ENCODE results near the gene FAM78B. TPM values are rescaled to one million over a fixed set of nuclear protein-coding genes. Genes with fewer than 3 reads are reported as not detected.

FAM78B gene
- total RNA-seq, 4 donors from 2014 or later, result 0.21 to 3.3 (median 0.26) TPM; not detected in 1

DNA sequence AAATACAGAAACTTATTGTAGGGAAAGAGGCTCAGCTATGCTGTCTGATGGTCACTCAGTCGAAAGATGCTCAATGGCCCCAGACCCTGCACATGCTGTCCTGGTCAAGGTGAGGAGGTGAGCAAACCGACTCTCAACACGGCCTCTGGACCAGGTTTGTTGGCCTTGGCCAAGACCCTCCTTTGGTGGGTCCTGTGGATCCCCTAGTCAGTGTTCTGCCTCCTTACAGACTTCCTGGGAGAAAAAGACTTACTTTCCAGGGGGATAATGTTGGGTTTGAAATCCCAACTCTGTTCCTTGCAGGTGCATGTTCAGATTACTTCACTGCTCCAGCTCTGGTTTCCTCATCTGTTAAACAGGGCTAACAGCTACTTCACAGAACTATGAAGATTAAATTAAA, 53.8 kb downstream of the FAM78B start:
- no peak overlapping the region for H3K4me3 ChIP-seq
- no peak for DNase-seq
- H3K9me3 ChIP-seq, result no peaks in the 10 kb centered on the region

DNA sequence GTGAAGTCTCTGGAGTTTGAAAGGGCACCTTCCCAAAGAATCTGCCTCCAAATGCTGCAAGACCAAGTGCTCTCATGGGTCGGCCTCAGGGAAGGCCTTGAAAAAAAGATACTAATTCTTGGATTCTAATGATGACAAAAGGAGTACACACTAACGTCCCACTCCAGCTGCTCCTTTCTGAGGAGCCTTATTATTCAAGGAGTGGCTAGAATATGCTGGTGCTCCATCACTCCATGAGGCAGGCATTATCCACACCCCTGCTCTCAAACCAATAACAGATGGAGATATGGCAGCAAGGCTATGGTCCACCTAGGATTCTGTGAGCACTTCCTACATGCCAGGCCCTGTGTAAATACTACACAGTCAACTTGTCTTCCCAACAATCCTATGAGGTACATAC, 54.4 kb downstream of the FAM78B start:
- no peak for DNase-seq
- intact Hi-C loops (cut with DNase I; ENCODE audit: low total_unique reads), result no loop called here
- Histone ChIP-seq H3K4me1 (no peaks in the 10 kb centered on the region), H3K27ac (no peak overlapping the region), H3K36me3 (no peaks in the 10 kb centered on the region), H3K4me3 (no peak overlapping the region), H3K9me3 (no peaks in the 10 kb centered on the region), H3K27me3 (no peaks in the 10 kb centered on the region)
- TF ChIP-seq, protein P1, sequence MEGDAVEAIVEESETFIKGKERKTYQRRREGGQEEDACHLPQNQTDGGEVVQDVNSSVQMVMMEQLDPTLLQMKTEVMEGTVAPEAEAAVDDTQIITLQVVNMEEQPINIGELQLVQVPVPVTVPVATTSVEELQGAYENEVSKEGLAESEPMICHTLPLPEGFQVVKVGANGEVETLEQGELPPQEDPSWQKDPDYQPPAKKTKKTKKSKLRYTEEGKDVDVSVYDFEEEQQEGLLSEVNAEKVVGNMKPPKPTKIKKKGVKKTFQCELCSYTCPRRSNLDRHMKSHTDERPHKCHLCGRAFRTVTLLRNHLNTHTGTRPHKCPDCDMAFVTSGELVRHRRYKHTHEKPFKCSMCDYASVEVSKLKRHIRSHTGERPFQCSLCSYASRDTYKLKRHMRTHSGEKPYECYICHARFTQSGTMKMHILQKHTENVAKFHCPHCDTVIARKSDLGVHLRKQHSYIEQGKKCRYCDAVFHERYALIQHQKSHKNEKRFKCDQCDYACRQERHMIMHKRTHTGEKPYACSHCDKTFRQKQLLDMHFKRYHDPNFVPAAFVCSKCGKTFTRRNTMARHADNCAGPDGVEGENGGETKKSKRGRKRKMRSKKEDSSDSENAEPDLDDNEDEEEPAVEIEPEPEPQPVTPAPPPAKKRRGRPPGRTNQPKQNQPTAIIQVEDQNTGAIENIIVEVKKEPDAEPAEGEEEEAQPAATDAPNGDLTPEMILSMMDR (IDR thresholded peaks at IDR 0.05), result no peak
- no peak for TF ChIP-seq POLR2A (IDR thresholded peaks at IDR 0.05)

More for the DNA sequence above, 53.8 kb downstream of the FAM78B start:
- no peaks in the 10 kb centered on the region for H3K27me3 ChIP-seq
- no peaks in the 10 kb centered on the region for H3K4me1 ChIP-seq
- intact Hi-C loops (cut with DNase I; ENCODE audit: low total_unique reads), result no loop called here
- no peak for TF ChIP-seq POLR2A (IDR thresholded peaks at IDR 0.05)
- TF ChIP-seq, protein P1 (IDR thresholded peaks at IDR 0.05), result no peak
- no peaks in the 10 kb centered on the region for H3K36me3 ChIP-seq
- no peak overlapping the region for H3K27ac ChIP-seq

DNA sequence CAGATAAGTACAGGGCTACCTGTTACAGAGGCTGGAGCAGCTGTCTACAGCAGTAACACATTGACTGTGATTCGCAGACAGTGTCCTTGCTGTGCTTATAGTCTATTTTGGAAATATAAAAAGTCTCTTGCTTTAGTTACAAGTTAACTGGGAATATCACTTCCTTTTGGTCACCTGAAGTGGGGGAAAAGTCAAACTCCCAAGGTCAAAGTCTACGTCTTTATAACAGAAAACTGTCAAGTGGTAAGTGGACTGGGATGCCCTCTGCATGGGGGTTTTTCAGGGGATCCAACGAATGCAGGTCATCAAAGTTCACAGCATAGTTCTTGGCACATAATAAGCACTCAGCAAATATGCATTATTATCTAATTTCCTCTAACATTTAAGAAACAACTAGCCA, 55.4 kb downstream of the FAM78B start:
- intact Hi-C loops (cut with DNase I; ENCODE audit: low total_unique reads), result no loop called here
- no peak for TF ChIP-seq POLR2A (IDR thresholded peaks at IDR 0.05)
- TF ChIP-seq, protein P1 (IDR thresholded peaks at IDR 0.05), result no peak
- no peak overlapping the region for H3K27ac ChIP-seq

DNA sequence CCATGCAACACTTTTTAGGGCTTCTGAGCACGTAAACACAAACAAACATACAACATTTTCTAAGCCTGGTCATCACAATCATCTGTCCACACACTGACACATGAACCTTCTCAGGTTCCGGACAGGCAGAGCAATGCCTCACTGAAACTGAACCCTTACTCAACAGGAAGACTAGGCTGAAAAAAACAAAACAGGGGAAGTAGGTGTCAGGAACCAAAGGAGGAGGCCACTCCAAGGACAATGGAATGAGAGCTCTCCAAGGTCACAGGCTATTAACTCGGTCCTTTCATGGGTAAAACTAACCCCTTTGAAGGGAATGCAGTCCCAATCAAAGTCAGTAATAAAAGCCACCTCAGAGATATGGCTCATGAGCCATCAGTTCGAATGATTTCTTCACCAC, 76.6 kb downstream of the FAM78B start:
- no peak overlapping the region for H3K27ac ChIP-seq
- no peak overlapping the region for H3K4me3 ChIP-seq
- no peaks in the 10 kb centered on the region for H3K27me3 ChIP-seq
- TF ChIP-seq, protein P1 (IDR thresholded peaks at IDR 0.05), result no peak
- TF ChIP-seq POLR2A (IDR thresholded peaks at IDR 0.05), result no peak
- H3K9me3 ChIP-seq, result no peaks in the 10 kb centered on the region
- no peaks in the 10 kb centered on the region for H3K36me3 ChIP-seq
- no peak for DNase-seq
- H3K4me1 ChIP-seq, result no peaks in the 10 kb centered on the region
- intact Hi-C loops (cut with DNase I; ENCODE audit: low total_unique reads), result no loop called here

More for the DNA sequence above, 55.4 kb downstream of the FAM78B start:
- H3K9me3 ChIP-seq, result no peaks in the 10 kb centered on the region
- H3K27me3 ChIP-seq, result no peaks in the 10 kb centered on the region
- no peak for DNase-seq
- no peaks in the 10 kb centered on the region for H3K36me3 ChIP-seq
- no peak overlapping the region for H3K4me3 ChIP-seq
- no peaks in the 10 kb centered on the region for H3K4me1 ChIP-seq

DNA sequence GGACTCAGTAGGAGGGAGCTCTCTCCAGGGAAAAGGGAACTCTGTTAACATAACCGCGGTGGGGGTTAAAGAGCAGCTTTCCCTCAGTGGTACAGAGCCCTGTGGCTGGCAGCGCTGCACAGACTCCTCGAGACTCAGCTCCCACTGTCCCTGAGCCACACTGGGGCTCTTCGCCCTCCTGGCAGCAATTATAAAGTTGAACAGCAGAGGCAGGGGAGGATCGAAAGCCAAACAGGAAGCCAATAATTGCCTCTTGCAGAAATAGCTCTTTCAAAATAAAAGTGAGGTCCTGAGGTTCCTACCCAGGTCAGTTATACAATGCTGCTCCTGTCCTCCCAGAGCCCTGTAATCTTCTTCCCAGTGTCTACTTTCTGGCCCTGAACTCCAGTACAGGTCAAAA, 77.0 kb downstream of the FAM78B start:
- H3K9me3 ChIP-seq, result no peaks in the 10 kb centered on the region
- no peak overlapping the region for H3K4me3 ChIP-seq
- intact Hi-C loops (cut with DNase I; ENCODE audit: low total_unique reads), result no loop called here
- no peak overlapping the region for H3K27ac ChIP-seq
- no peaks in the 10 kb centered on the region for H3K4me1 ChIP-seq
- no peaks in the 10 kb centered on the region for H3K27me3 ChIP-seq
- TF ChIP-seq, protein P1 (IDR thresholded peaks at IDR 0.05), result no peak
- TF ChIP-seq POLR2A (IDR thresholded peaks at IDR 0.05), result no peak
- no peaks in the 10 kb centered on the region for H3K36me3 ChIP-seq
- no peak for DNase-seq
